PC-3 (cell line): ENCODE results near the gene ACTR1B.

Source experiments
- EZH2 ChIP-seq: fragments of 300-600 bp; sonication (generic); IDR thresholded peaks from one replicate; pipeline ENCODE4 v1.6.1; 2017; ENCODE audit warnings: antibody characterized with exemption, mild to moderate bottlenecking, low read length; ENCODE audit not compliant: unreplicated experiment
- EZH2phosphoT487 ChIP-seq: fragments of 300-600 bp; sonication (generic); IDR thresholded peaks from 2 replicates; pipeline ENCODE4 v1.6.1; 2018; ENCODE audit warnings: mild to moderate bottlenecking, antibody characterized with exemption, low read length, borderline replicate concordance
- TF ChIP-seq, protein P1 (sequence below): fragments of 300-600 bp; sonication (generic); conservative IDR thresholded peaks from 2 replicates; pipeline ENCODE4 v1.5.1; 2017; ENCODE audit warnings: antibody characterized with exemption, low read depth, mild to moderate bottlenecking, low read length

DNA sequence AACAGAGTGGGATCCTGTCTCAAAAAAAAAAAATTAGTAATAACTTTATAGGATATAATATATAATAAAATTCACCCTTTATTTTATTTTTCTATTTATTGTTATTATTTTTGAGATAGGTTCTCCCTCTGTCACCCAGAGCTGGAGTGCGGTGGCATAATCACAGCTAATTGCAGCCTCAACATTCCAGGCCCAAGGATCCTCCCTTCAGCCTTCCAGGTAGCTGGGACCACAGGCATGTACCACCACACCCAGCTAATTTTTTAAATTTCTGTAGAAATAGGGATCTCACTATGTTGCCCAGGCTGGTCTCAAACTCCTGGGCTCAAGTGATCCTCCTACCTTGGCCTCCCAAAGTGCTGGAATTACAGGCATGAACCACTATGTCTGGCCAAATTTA, 6.6 kb upstream of the ACTR1B start:
- TF ChIP-seq, protein P1, sequence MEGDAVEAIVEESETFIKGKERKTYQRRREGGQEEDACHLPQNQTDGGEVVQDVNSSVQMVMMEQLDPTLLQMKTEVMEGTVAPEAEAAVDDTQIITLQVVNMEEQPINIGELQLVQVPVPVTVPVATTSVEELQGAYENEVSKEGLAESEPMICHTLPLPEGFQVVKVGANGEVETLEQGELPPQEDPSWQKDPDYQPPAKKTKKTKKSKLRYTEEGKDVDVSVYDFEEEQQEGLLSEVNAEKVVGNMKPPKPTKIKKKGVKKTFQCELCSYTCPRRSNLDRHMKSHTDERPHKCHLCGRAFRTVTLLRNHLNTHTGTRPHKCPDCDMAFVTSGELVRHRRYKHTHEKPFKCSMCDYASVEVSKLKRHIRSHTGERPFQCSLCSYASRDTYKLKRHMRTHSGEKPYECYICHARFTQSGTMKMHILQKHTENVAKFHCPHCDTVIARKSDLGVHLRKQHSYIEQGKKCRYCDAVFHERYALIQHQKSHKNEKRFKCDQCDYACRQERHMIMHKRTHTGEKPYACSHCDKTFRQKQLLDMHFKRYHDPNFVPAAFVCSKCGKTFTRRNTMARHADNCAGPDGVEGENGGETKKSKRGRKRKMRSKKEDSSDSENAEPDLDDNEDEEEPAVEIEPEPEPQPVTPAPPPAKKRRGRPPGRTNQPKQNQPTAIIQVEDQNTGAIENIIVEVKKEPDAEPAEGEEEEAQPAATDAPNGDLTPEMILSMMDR, result no peak
- TF ChIP-seq EZH2phosphoT487, result no peak
- TF ChIP-seq EZH2, result no peak
